PC-3 (cell line): ENCODE measurements around the gene DAPK1.

Experiments
- CTCF ChIP-seq: fragments of 300-600 bp; sonication (generic); conservative IDR thresholded peaks from 2 replicates; pipeline ENCODE4 v1.5.1; 2017; ENCODE audit warnings: antibody characterized with exemption, low read depth, mild to moderate bottlenecking, low read length
- EZH2 ChIP-seq: fragments of 300-600 bp; sonication (generic); IDR thresholded peaks from one replicate; pipeline ENCODE4 v1.6.1; 2017; ENCODE audit warnings: antibody characterized with exemption, mild to moderate bottlenecking, low read length; ENCODE audit not compliant: unreplicated experiment
- EZH2phosphoT487 ChIP-seq: fragments of 300-600 bp; sonication (generic); IDR thresholded peaks from 2 replicates; pipeline ENCODE4 v1.6.1; 2018; ENCODE audit warnings: mild to moderate bottlenecking, antibody characterized with exemption, low read length, borderline replicate concordance

GRCh38 chr9:87587356-87587745 lies 89.7 kb downstream of the DAPK1 start:
- TF ChIP-seq CTCF (no peak), EZH2 (no peak), EZH2phosphoT487 (no peak)
